NCI-H2171 (cell line): Measurements from ENCODE around the gene MTRFR.
"Not testable (repeated sequence)": the region's sequence is repeated elsewhere in the genome, so short reads cannot be mapped to it uniquely, and the experiment has no call there.

Experiments
- DNase-seq: peaks from one replicate; lab custom pipeline; 2025; lab: John Stamatoyannopoulos, UW

Gene MTRFR

GRCh38 chr12:123248996-123249741, 15.9 kb downstream of the MTRFR start:
- DNase-seq, result not testable (repeated sequence)

GRCh38 chr12:123250471-123251383, 17.5 kb downstream of the MTRFR start:
- peak; percentile 91 for DNase-seq

- no peak for DNase-seq
Measured at GRCh38 chr12:123251403-123252076, 18.3 kb downstream of the MTRFR start.

- DNase-seq, result peak; percentile 67
Measured at GRCh38 chr12:123252365-123252764, 19.1 kb downstream of the MTRFR start.

- DNase-seq, result no peak
Measured at GRCh38 chr12:123253641-123254459, 20.6 kb downstream of the MTRFR start.

- DNase-seq, result no peak
Measured at GRCh38 chr12:123254853-123255446, 21.7 kb downstream of the MTRFR start.

- no peak for DNase-seq
Measured at GRCh38 chr12:123258593-123258992, 25.4 kb downstream of the MTRFR start.

GRCh38 chr12:123260081-123260480, 26.8 kb downstream of the MTRFR start:
- no peak for DNase-seq

- DNase-seq, result no peak
Measured at GRCh38 chr12:123261196-123261595, 28.0 kb downstream of the MTRFR start.

GRCh38 chr12:123263196-123263817, 30.1 kb downstream of the MTRFR start:
- DNase-seq, result no peak

- DNase-seq, result no peak
Measured at GRCh38 chr12:123264642-123265041, 31.4 kb downstream of the MTRFR start.

GRCh38 chr12:123265851-123266678, 32.8 kb downstream of the MTRFR start:
- no peak for DNase-seq

GRCh38 chr12:123266679-123267277, 33.5 kb downstream of the MTRFR start:
- DNase-seq, result no peak

GRCh38 chr12:123267335-123267920, 34.2 kb downstream of the MTRFR start:
- no peak for DNase-seq

GRCh38 chr12:123267991-123268843, 35.0 kb downstream of the MTRFR start:
- DNase-seq, result no peak

- no peak for DNase-seq
Measured at GRCh38 chr12:123268850-123269249, 35.6 kb downstream of the MTRFR start.

- DNase-seq, result no peak
Measured at GRCh38 chr12:123269395-123269892, 36.2 kb downstream of the MTRFR start.

- DNase-seq, result no peak
Measured at GRCh38 chr12:123269896-123270213, 36.6 kb downstream of the MTRFR start.
